Retinal pigment epithelial cell (primary cell): ENCODE results near the gene MGAT4D.
A peak's percentile ranks its signal among the peaks of the same experiment; 100 is the strongest.
"Not testable (repeated sequence)": the region's sequence is repeated elsewhere in the genome, so short reads cannot be mapped to it uniquely, and the experiment has no call there.

Experiments
- DNase-seq: peaks from one replicate; pipeline ENCODE4 v3.0.0-alpha.2; 2010; ENCODE audit warnings: low read depth
- H3K4me3 ChIP-seq: 2 replicates; pipeline ENCODE4 v1.5.1; 2011; ENCODE audit warnings: mild to moderate bottlenecking, low read length, control low read depth, moderate library complexity
- CTCF ChIP-seq: conservative IDR thresholded peaks from 2 replicates; pipeline ENCODE4 v1.5.1; 2011; ENCODE audit warnings: low read depth, low read length, control low read depth, inconsistent platforms

The MGAT4D gene

DNA sequence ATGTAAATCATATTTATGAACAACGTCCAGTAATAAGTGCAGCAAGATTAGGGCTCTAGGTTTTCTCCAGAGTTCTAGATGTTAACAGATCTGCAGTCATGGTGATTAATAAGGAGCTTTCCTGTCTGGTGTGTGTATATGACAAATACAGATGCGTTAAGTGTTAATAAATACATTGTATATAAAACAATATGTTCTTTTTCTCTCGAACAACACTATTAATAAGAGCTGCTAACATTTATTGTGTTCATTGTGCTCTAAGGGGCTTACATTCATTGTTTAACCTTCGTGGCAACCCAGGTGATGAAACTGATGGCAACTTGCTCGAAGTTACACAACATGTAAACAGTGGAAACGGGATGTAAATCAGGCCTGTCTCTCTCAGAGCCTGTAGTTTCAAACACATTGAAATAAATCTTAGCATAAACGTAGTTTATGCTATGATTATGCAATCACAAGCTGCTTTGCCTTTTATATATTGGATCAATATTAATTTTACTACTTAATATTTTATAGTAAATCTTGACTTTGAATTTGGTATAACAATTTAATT is 70.1 kb downstream of the MGAT4D start:
- no peak for TF ChIP-seq CTCF
- DNase-seq: no peak
- peak overlapping the region; percentile 82 for H3K4me3 ChIP-seq

- DNase-seq: peak; percentile 44
- H3K4me3 ChIP-seq: peak within 1 kb of the TSS; percentile 82
- TF ChIP-seq CTCF: peak; percentile 58
Measured at GRCh38 chr4:140427106-140427918, 70.8 kb downstream of the MGAT4D start, which contains the start of gene CLGN. Gene CLGN (minus strand): TSS chr4:140427648. CDS start chr4:140413078, 14,570 bp downstream.

GRCh38 chr4:140426610-140427105 is 71.4 kb downstream of the MGAT4D start:
- TF ChIP-seq CTCF: peak; percentile 37
- H3K4me3 ChIP-seq: peak overlapping the region; percentile 82
- no peak for DNase-seq

DNA sequence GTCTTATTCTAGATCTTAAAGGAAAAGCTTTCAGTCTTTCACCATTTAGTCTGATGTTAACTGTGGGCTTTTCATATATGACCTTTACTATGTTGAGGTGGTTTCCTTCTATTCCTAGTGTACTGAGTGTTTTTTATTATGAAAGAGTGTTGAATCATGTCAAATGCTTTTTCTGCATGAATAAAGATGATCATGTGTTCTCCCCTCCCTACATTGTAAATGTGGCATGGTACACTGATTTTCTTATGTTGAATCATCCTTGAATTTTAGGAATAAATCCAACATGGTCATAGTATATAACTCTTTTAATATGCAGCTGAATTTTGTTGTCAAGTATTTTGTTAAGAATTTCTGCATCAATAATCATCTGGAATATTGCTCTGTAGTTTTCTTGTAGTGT is 75.0 kb downstream of the MGAT4D start:
- no peak for TF ChIP-seq CTCF
- peak; percentile 10 for DNase-seq
- no peak overlapping the region for H3K4me3 ChIP-seq

- not testable (repeated sequence) for DNase-seq, H3K4me3 ChIP-seq
Measured at GRCh38 chr4:140413130-140413969, 84.7 kb downstream of the MGAT4D start.

DNA sequence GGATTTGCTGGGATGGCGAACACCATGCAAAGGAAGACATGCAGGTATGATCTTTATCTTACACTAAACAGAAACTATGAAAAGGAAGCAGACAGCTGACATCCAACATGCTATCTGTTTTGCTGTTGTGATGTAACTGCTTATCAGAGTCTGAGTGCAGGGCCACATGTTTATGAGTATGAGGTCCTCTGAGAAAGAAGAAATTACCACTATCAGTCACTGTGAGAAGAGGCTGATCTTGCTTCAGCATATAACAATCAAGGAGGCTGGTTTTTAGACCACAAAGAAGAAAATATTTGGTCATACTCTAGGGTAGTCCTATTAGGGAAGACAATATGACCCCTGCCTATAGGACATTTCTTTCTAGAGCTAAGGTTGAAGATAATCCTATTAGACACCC is 89.1 kb downstream of the MGAT4D start:
- no peak overlapping the region for H3K4me3 ChIP-seq
- no peak for DNase-seq
- no peak for TF ChIP-seq CTCF

GRCh38 chr4:140406292-140406691 is 91.8 kb downstream of the MGAT4D start:
- TF ChIP-seq CTCF: no peak

More at GRCh38 chr4:140406292-140406691, 91.8 kb downstream of the MGAT4D start:
- no peak overlapping the region for H3K4me3 ChIP-seq
- no peak for DNase-seq
